AG08396 (cell line): Measurements from ENCODE around the gene ARMC6.

Experiments
- DNase-seq: peaks from one replicate; pipeline ENCODE4 v3.0.0; 2012; ENCODE audit warnings: low spot score, mixed read lengths

The ARMC6 gene

GRCh38 chr19:19033426-19034203, at the start of gene ARMC6, which contains the start of gene SUGP2:
TSS of gene ARMC6 (plus strand) at chr19:19033603. CDS start at chr19:19034210, 607 bp downstream.
TSS of gene SUGP2 (minus strand) at chr19:19033517. CDS start at chr19:19031071, 2,446 bp downstream.
- peak; percentile 100 for DNase-seq

GRCh38 chr19:18984251-18984650, 49.2 kb upstream of the ARMC6 start:
- no peak for DNase-seq

DNA sequence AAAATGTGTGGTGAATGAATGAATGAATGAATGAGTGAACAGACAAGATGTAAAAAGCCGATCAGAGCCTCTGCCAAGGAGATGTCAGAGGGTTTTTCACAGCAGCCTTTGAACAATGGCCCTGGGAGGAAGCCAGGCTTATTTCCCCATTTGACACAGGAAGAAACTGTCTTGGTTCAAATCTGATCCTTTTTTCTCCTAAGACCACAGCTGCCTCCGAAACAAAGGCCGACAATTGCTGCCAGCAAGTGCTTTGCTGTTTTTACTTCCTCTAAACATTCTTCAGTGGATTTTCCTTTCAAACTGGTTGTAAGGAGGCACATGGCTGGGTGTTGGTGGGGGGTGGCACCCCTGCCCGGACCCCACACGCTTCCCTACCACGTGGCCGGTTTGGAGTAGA, 48.1 kb upstream of the ARMC6 start:
- DNase-seq: no peak

DNA sequence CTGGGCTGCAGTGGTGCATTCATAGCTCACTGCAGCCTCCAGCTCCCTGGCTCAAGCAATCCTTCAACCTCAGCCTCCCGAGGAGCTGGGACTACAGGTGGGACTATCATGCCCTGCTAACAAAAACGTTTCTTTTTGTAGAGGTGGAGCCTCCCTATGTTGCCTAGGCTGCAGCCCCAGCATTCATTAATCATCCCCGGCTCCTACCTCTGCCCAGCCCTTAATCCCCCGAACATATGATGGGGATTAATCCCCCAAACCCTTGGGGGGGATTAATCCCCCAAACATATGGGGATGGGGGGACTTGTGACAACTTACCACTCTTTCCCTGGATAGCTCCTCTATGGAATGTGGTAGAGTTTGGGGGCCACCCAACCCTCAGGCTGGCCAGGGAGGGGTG, 45.9 kb upstream of the ARMC6 start:
- no peak for DNase-seq

- no peak for DNase-seq
Measured at GRCh38 chr19:18989316-18989715, 44.1 kb upstream of the ARMC6 start.

DNA sequence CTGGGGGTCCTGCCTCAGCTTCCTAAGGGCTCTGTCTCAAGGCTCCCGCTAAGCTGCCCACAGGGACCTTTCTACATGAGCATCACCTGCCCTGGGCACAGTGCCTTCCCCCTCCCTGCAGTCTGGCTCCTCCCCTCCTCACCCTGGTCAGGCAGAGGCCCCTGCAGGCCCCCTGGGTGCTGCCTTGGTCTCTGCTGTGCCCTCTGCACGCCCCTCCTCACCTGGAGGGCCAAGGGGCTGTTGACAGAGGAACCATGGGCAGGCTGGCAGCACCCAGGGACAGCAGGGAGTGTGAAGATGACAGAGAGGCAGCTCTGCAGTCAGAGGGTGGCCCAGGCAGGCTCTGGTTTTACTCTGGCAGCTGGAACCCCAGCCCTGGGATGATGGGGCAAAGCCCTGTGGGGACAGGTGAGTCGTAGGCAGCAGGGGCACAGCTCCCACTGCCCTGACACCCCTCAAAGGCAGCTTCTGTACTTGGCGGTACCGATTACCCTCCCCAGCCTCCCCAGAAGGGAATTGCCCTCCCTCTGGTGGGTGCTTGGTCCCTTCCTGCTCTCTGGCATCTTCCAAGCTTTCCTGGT, 43.2 kb upstream of the ARMC6 start:
- DNase-seq: no peak

GRCh38 chr19:18991006-18991405, 42.4 kb upstream of the ARMC6 start:
- no peak for DNase-seq

DNA sequence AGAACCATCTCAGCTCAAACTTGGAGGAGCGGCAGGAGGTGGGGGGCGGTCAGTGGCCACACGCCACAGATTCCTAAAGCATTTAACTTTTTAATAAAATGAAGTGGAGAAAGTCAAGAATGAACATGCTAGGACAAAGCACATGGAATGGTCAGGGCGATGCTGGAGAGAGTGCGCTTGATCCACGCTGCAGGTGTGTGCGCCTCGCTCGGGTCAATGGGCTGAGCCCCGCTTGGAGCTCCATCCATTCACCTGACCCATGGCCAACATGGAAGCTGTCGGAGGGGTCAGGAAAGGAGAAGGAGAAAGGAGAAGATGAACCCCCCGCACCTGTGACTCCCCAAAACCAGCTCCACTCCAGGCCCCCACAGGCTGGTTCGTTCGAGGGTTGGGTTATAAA, 41.9 kb upstream of the ARMC6 start:
- DNase-seq: no peak

DNA sequence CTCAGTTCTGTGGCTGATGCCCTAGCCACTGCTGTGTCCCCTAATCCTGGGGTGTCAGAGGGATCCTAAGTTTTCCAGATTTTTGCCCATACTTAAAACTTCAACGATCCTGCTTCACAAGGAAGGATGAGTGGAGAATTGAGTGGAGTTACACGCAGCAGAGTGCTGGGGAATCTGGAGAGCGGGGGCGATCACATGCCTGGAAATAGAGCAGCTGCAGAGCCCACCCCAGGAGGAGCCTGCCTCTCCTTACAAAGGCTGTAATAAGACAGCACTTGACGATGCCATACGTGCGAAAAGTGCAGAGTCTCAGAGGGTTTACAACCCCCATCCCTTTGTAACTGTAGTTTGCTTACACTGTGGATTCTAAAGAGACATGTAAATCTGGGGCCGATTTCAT, 40.7 kb upstream of the ARMC6 start:
- no peak for DNase-seq

- no peak for DNase-seq
Measured at GRCh38 chr19:18993115-18993514, 40.3 kb upstream of the ARMC6 start.

DNA sequence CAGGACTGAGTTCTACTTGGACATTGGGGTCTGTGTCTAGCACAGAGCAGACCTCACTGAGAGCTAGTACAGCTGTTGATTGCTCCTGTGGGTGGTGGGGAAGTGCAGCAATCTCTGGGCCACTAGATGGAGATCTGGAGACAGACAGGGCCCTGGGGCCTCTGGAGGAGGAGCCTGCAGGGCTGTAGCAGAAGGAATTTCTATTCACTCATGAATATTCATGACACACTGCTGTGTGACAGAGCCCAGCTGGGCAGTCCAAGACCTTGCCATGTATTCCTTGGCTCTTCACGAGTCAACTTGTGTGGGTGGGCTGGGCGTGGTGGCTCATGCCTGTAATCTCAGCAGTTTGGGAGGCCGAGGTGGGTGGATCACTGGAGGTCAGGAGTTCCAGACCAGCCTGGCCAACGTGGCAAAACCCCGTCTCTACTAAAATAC, 37.6 kb upstream of the ARMC6 start:
- peak; percentile 94 for DNase-seq

- no peak for DNase-seq
Measured at GRCh38 chr19:18996351-18996750, 37.1 kb upstream of the ARMC6 start.

DNA sequence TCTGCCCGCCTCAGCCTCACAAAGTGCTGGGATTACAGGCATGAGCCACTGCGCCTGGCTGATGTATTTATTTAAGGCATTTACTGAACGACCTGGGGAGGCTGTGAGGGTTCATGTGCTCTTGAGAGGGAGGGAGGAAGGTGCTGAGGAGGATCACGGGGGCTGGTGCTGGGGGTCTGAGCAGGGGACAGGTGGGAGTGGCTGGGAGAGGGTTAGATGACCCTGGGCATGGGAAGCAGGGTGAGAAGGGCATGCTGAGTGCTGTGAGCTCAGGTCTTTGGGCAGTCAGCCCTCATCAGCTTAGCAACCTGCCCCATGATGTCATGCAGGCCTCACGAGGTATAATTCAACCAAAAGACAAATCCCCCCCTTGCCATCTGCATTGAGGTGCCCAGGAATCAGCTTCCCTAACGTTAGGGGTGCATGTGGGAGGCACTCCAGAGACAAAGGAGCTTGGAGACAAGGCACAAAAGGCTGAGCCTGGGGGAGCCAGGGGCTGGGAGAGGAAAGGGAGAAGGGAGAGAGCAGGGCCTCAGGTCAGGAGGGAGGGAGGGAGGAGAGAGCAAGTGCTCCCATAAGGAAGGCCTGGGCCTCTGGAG, 36.5 kb upstream of the ARMC6 start:
- no peak for DNase-seq

GRCh38 chr19:18998276-18998675, 35.1 kb upstream of the ARMC6 start:
- DNase-seq: no peak

DNA sequence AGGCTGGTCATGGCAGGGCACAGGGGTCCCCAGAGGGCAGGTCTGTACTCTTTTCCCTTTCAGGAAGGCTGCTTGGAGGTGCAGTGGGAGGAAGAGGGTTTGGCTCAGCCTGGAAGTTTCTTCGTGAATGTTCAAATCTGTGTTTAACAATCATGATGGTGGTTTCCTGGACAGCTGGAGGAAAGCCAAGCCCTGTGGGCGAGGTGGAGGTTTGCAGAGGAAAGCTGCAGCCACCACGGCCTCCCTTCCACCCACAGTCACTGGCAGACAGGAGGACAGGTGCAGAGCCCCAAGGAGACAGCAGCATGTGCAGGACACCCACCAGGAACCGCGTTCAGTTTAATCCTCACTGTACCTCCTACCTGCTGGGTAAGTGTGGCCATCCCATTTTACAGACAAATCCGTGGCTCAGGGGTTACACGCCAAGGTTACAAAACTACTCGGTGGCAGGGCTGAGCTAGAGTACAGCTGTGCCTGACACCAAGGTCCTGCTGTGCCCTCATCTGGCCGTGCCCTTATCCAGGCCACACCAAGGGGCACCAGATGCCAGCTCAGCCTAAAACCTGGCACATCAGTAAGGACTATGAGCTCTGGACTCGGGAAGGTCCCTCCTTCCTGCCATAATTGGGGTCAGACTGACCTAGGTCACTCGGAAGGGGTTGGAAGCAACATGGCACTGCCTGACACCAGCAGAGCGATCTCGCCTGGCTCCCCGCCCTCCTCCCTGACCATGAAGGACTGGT, 34.2 kb upstream of the ARMC6 start:
- no peak for DNase-seq

DNA sequence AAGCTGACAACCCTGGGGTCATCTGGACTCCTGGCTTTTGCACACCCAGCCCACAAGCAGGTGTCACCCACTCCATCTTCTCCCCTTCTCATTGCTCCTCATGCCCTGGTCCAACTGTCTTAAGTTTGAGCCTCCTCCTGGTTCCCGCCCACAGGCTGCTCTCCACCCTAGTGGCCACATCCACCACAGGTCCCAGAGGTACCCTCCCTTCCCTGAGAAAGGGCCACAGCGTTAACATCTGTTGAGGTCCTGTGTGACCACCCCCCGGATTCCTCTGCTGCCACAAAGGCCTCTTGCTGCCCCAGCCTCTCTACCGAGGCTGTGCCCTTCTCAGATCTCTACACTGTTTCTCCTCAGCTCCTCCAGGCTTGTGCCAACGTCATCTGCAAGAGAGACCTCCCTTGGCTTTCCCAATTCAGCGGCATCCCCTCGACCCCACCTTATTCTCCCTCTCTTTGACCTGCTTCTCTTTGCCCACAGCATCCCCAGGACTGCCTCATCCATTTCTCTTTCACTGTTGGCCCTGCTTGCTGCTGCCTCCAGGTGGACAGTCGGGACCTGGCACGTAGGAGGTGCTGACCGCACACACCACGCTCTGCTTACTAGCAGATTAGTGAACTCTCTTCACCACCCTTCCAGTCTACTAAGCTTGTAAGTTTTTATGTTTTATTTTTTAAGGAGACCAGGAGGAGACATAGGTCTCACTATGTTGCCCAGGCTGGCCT, 33.3 kb upstream of the ARMC6 start:
- DNase-seq: peak; percentile 29

- DNase-seq: no peak
Measured at GRCh38 chr19:19004144-19004543, 29.3 kb upstream of the ARMC6 start.

DNA sequence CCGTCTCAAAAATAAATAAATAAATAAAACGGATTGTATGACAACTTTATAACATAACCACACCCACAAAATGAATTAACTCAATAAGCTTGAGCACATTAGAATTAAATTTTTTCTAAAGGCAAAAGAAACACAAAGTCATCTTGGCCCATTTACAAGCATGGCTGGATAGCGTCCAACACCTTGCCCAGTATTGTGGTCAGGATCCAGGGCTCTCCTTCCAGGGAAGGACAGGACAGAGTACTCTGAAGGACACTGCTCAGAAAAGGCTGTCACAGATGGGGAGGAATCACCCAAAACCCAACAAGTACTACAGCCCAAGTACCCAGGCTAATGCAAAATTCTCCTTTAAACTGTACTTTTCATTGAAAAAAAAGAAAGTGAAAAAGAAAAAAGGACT, 27.2 kb upstream of the ARMC6 start:
- DNase-seq: no peak

GRCh38 chr19:19009951-19010350, 23.5 kb upstream of the ARMC6 start:
- no peak for DNase-seq

DNA sequence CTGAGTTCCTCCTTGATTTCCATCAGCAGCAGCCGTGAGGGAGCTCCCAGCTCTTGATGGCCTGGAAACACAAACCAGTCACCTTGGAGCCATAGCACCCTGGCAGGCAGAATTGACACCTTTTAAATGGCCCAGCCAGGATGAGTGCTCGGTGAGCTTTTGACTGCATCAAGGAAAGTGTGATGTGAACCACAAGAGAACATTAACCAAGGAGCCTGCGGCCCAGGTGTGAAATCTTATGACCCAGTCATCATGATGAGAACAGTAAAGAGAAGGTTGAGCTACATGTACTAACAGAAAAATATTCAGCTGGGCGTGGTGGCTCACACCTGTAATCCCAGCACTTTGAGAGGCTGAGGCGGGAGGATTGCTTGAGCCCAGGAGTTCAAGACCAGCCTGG, 22.9 kb upstream of the ARMC6 start:
- DNase-seq: no peak

DNA sequence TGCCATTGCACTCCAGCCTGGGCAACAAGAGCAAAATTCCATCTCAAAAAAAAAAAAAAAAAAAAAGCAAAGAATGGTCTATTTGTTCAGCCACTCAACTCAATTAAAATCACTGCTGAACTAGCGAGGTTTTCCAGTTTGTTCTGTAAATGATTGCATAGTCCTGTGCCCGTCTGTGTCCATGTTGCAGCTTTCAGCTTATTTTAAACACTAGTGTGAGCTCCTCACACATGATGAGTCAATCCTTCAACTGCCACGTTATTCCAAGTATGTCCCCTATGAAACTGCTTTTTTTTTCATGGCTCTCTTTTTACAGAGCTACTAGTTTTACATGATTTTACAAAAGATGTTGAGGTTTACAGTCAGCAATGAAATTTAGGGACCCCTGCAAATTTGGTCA, 12.3 kb upstream of the ARMC6 start:
- DNase-seq: peak; percentile 65

DNA sequence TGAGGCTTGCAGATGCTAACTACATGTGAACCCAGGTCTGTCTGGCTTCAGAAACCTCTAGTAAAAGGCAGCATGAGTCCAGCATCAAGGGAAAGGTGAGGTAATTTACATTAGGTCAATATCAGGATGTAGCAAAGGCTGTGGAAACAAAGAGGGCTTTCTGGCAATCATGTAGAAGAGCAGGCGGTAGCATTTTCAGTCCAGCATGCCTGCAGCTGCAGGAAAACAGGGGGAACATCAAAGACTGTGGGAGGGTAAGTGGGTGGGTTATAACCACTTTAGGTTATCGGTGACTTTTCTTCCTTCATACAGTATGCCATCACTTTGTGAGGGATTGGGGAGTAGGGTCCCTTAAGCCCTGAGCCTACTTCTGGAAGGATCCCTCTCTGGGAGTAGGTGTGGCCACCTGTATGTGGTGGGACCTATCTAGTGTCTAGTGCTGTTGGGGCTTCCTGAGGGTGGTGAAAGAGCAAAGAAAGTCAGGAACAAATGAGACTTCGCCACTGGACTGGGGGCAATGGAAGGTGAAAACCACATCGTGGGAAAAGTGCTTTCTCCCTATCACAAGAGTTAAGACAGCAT, 10.9 kb upstream of the ARMC6 start:
- no peak for DNase-seq
